Hepatocyte (in vitro differentiated cells): ENCODE measurements around the gene PREX1. TPM values are rescaled to one million over a fixed set of nuclear protein-coding genes. Genes with fewer than 3 reads are reported as not detected.

Experiments used
- DNase-seq: peaks from one replicate; pipeline ENCODE4 v3.0.0-alpha.2; 2016; ENCODE audit warnings: low spot score
- H2AFZ ChIP-seq: fragments of 200-600 bp; sonication (generic); 2 replicates; pipeline ENCODE4 v1.6.0; 2016; ENCODE audit warnings: antibody characterized with exemption, mild to moderate bottlenecking
- H3K27ac ChIP-seq: fragments of 200-600 bp; sonication (generic); 2 replicates; pipeline ENCODE4 v1.5.1; 2016; ENCODE audit warnings: mild to moderate bottlenecking
- H3K27me3 ChIP-seq: fragments of 200-600 bp; sonication (generic); 2 replicates; pipeline ENCODE4 v1.6.1; 2016
- H3K36me3 ChIP-seq: fragments of 200-600 bp; sonication (generic); replicated peaks from 2 replicates; pipeline ENCODE4 v1.5.1; 2016; ENCODE audit warnings: low read depth; ENCODE audit not compliant: insufficient read depth
- H3K4me1 ChIP-seq: fragments of 200-600 bp; sonication (generic); 2 replicates; pipeline ENCODE4 v1.5.1; 2016; ENCODE audit warnings: mild to moderate bottlenecking, moderate library complexity; ENCODE audit not compliant: insufficient read depth
- H3K4me2 ChIP-seq: fragments of 200-600 bp; sonication (generic); 2 replicates; pipeline ENCODE4 v1.6.0; 2016
- H3K4me3 ChIP-seq: fragments of 200-600 bp; sonication (generic); 2 replicates; pipeline ENCODE4 v1.5.1; 2016; ENCODE audit warnings: mild to moderate bottlenecking
- H3K79me2 ChIP-seq: fragments of 200-600 bp; sonication (generic); 2 replicates; pipeline ENCODE4 v1.6.0; 2017; ENCODE audit warnings: mild to moderate bottlenecking
- H3K9me2 ChIP-seq: fragments of 200-600 bp; sonication (generic); replicated peaks from 2 replicates; pipeline ENCODE4 v1.6.0; 2017; ENCODE audit warnings: mild to moderate bottlenecking; ENCODE audit not compliant: insufficient read depth
- H3K9me3 ChIP-seq: fragments of 200-600 bp; sonication (generic); 2 replicates; pipeline ENCODE4 v1.5.1; 2016; ENCODE audit warnings: low read depth, mild to moderate bottlenecking
- H4K20me1 ChIP-seq: fragments of 200-600 bp; sonication (generic); 2 replicates; pipeline ENCODE4 v1.6.0; 2016; ENCODE audit warnings: mild to moderate bottlenecking; ENCODE audit not compliant: insufficient read depth, poor library complexity, severe bottlenecking
- EZH2 ChIP-seq: fragments of 200-600 bp; sonication (generic); IDR thresholded peaks from 2 replicates; pipeline ENCODE4 v1.6.1; 2016; ENCODE audit warnings: antibody characterized with exemption, mild to moderate bottlenecking, borderline replicate concordance
- EZH2phosphoT487 ChIP-seq: fragments of 200-600 bp; sonication (generic); IDR thresholded peaks from one replicate; pipeline ENCODE4 v1.6.1; 2018; ENCODE audit warnings: antibody characterized with exemption, mild to moderate bottlenecking, low read depth, moderate library complexity; ENCODE audit not compliant: unreplicated experiment, severe bottlenecking
- WGBS: methylation state at CpG from one replicate; pipeline ENCODE4 v1.1.6; 2016; ENCODE audit warnings: low lambda C conversion rate; ENCODE audit errors: missing lambda C conversion rate; 5-methylcytosine and 5-hydroxymethylcytosine counted together
- polyA plus RNA-seq: library from polyadenylated mRNA; unstranded; fragments of >200 nt; fragmentation: Nextera tagmentation; extraction: Ambion mirVana; gene quantifications from 2 replicates; pipeline ENCODE4 v1.2.1, GENCODE V29; 2016
- total RNA-seq: library from RNA; depleted of rRNA; stranded (reverse); fragments of >200 nt; gene quantifications from 2 replicates; pipeline ENCODE4 v1.2.3, GENCODE V29; 2014
- TF ChIP-seq, protein P1 (sequence below): fragments of 200-600 bp; sonication (generic); IDR thresholded peaks from 2 replicates; pipeline ENCODE4 v1.5.1; 2016; ENCODE audit warnings: antibody characterized with exemption, mild to moderate bottlenecking; ENCODE audit not compliant: poor library complexity

The PREX1 gene
- total and polyA plus RNA-seq, 2 experiments from 2014 or later, result 1.8 to 2.9 TPM

DNA sequence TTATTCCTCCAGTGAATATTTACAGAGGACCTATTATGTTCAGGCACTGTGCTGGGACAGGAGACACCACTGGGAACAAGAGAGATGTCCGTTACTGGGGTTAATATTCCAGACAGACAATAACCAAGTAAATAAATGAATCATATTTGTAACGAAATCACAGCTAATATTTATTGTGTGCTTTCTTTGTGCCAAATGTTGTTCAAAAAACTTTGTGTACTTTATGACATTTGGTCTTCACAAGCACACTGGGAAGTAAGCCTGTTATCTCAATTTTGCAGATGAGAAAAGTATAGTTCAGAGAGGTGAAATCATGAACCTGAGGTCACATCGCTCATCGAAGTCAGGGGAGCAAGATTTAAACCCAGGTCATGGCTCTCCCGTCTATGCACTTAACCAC, 36.5 kb upstream of the PREX1 start:
- Histone ChIP-seq H3K4me1 (no peaks in the 10 kb centered on the region), H3K79me2 (no peaks in the 10 kb centered on the region), H3K9me3 (no peaks in the 10 kb centered on the region), H3K27ac (no peak overlapping the region), H2AFZ (no peak overlapping the region), H4K20me1 (no peaks in the 10 kb centered on the region), H3K36me3 (no peaks in the 10 kb centered on the region), H3K4me2 (no peak overlapping the region), H3K4me3 (no peak overlapping the region), H3K27me3 (no peaks in the 10 kb centered on the region), H3K9me2 (no peaks in the 10 kb centered on the region)
- TF ChIP-seq EZH2phosphoT487 (no peak), EZH2 (no peak)
- TF ChIP-seq, protein P1, sequence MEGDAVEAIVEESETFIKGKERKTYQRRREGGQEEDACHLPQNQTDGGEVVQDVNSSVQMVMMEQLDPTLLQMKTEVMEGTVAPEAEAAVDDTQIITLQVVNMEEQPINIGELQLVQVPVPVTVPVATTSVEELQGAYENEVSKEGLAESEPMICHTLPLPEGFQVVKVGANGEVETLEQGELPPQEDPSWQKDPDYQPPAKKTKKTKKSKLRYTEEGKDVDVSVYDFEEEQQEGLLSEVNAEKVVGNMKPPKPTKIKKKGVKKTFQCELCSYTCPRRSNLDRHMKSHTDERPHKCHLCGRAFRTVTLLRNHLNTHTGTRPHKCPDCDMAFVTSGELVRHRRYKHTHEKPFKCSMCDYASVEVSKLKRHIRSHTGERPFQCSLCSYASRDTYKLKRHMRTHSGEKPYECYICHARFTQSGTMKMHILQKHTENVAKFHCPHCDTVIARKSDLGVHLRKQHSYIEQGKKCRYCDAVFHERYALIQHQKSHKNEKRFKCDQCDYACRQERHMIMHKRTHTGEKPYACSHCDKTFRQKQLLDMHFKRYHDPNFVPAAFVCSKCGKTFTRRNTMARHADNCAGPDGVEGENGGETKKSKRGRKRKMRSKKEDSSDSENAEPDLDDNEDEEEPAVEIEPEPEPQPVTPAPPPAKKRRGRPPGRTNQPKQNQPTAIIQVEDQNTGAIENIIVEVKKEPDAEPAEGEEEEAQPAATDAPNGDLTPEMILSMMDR, result no peak
- WGBS, result 83% methylated on average over 5 of the region's 5 CpGs
- no peak for DNase-seq

GRCh38 chr20:48862279-48862678, 34.5 kb upstream of the PREX1 start:
- Histone ChIP-seq H3K79me2 (no peaks in the 10 kb centered on the region), H3K4me2 (no peak overlapping the region), H4K20me1 (no peaks in the 10 kb centered on the region), H3K27me3 (no peaks in the 10 kb centered on the region), H3K4me3 (no peak overlapping the region), H2AFZ (no peak overlapping the region), H3K9me3 (no peaks in the 10 kb centered on the region), H3K9me2 (no peaks in the 10 kb centered on the region), H3K27ac (no peak overlapping the region), H3K36me3 (no peaks in the 10 kb centered on the region), H3K4me1 (no peaks in the 10 kb centered on the region)
- TF ChIP-seq, protein P1, result no peak
- TF ChIP-seq EZH2 (no peak), EZH2phosphoT487 (no peak)
- WGBS, result 100% methylated on average over 1 of the region's 1 CpG
- no peak for DNase-seq

DNA sequence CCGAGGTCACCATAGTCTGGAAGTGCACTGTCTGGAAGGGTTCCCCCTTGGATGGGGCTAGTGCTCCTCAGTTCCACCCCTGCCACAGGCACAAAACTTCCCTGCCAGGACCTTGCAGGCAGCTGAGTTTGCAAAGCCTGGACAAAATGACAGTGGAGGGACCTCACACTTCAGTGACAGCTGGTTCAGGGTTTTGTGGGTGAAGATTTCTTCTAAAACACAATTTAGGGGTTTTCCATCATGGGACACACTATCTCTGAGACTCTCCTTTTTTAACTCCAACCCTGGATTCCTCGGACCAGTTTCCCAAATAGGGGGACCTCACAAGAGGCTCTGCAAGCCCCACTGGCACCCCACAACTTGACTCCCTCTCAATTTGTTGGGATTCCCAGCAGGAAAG, 33.6 kb upstream of the PREX1 start:
- Histone ChIP-seq H3K9me2 (no peaks in the 10 kb centered on the region), H2AFZ (no peak overlapping the region), H3K9me3 (no peaks in the 10 kb centered on the region), H3K27ac (no peak overlapping the region), H3K4me2 (no peak overlapping the region), H3K79me2 (no peaks in the 10 kb centered on the region), H3K4me1 (no peaks in the 10 kb centered on the region), H4K20me1 (no peaks in the 10 kb centered on the region), H3K4me3 (no peak overlapping the region), H3K36me3 (no peaks in the 10 kb centered on the region), H3K27me3 (no peaks in the 10 kb centered on the region)
- TF ChIP-seq EZH2phosphoT487, result no peak
- TF ChIP-seq, protein P1, result no peak
- TF ChIP-seq EZH2, result no peak
- WGBS, result 90% methylated on average over 2 of the region's 2 CpGs
- no peak for DNase-seq
